Measurements from ENCODE around the gene WDR47. TPM values are rescaled to one million over a fixed set of nuclear protein-coding genes. Genes with fewer than 3 reads are reported as not detected.

WDR47 gene
- total and polyA plus RNA-seq, 7 experiments from 2014 or later = 3.9 to 15.4 (median 12.1) TPM

DNA sequence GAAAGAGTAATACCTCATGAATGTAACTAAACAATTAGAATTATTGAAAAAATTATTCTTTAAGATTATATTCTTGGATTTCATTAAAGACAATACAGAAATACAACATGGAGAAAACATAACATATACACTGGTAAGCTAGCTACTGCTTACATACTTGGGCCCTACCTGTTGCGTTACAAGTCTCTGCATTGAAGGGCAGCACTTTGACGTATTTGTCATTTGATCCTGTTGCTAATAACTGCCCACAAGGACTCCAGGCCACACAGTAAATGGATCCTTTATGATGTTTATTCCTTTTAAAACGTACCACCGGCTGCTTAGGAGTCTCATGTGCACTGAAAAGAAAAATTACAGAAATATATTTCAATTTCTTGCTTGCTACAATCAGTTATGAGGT is 58.8 kb downstream of the WDR47 start:
- Histone ChIP-seq H3K27ac (ENCODE audit: low read depth, low read length) (no peak overlapping the region), H3K9me3 (ENCODE audit: control insufficient read depth in 2 of 3, low read length in 3 of 3) (no peaks in the 10 kb centered on the region), H3K36me3 (ENCODE audit: control insufficient read depth in 2 of 3, insufficient read depth in 3 of 3, low read length in 3 of 3) (peaks cover 0 to 18% (median 0%) of the 10 kb centered on the region in 3 experiments), H3K27me3 (ENCODE audit: control insufficient read depth in 2 of 2, insufficient read depth in 2 of 2, low read length in 2 of 2) (no peaks in the 10 kb centered on the region), H3K4me1 (ENCODE audit: control insufficient read depth in 2 of 2, insufficient read depth in 2 of 2, low read length in 2 of 2) (no peaks in the 10 kb centered on the region), H3K4me3 (ENCODE audit: low read length) (no peak overlapping the region)
- no peak for ATAC-seq
- Mint-ChIP-seq H3K4me1 (no peaks in the 10 kb centered on the region), H3K36me3 (peaks cover 5 to 38% (median 26%) of the 10 kb centered on the region in 5 donors), H3K27me3 (no peaks in the 10 kb centered on the region), H3K9me3 (no peaks in the 10 kb centered on the region), H3K4me3 (no peak overlapping the region), H3K27ac (no peak overlapping the region)
- intact Hi-C loops (cut with micrococcal nuclease) = no loop called here
- ChIA-PET POLR2A (no interaction called here), CTCF (interaction anchor here (0.6 kb wide), 1 partner anchor 100 kb away, joined by 3 read pairs; no protein-coding TSS in a partner anchor)
- no peak for DNase-seq

DNA sequence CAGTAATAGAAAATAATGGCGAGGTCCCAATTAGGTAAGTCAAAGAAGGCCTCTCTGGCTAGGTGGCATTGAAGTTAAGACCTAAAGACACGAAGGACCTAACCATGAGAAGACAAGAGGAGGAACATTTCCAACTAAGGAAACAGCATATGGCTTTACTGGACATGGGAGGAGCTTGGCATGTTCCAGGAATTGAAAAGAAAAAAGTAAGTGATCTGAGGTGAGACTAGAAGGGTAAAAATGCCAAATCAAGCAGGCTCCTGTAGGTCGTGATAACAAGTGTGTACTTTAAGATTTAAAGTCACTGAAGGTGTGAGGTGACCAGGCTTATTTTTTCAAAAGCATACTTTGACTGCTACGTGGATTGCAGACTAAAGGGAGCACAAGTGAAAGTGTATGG is 65.2 kb downstream of the WDR47 start:
- intact Hi-C loops (cut with micrococcal nuclease) = no loop called here
- Histone ChIP-seq H3K4me1 (ENCODE audit: control insufficient read depth in 2 of 2, insufficient read depth in 2 of 2, low read length in 2 of 2) (no peaks in the 10 kb centered on the region), H3K27me3 (ENCODE audit: control insufficient read depth in 2 of 2, insufficient read depth in 2 of 2, low read length in 2 of 2) (no peaks in the 10 kb centered on the region), H3K4me3 (ENCODE audit: low read length) (no peak overlapping the region), H3K9me3 (ENCODE audit: control insufficient read depth in 2 of 3, low read length in 3 of 3) (no peaks in the 10 kb centered on the region), H3K36me3 (ENCODE audit: control insufficient read depth in 2 of 3, insufficient read depth in 3 of 3, low read length in 3 of 3) (peaks cover 0 to 10% (median 0%) of the 10 kb centered on the region in 3 experiments), H3K27ac (ENCODE audit: low read depth, low read length) (no peak overlapping the region)
- no peak for ATAC-seq
- Mint-ChIP-seq H3K9me3 (no peaks in the 10 kb centered on the region), H3K4me3 (no peak overlapping the region), H3K27me3 (no peaks in the 10 kb centered on the region), H3K27ac (no peak overlapping the region), H3K36me3 (peaks cover 6 to 52% (median 33%) of the 10 kb centered on the region in 5 donors), H3K4me1 (peaks cover 0 to 5% (median 0%) of the 10 kb centered on the region in 7 donors)
- CTCF ChIA-PET = interaction anchor here (0.5 kb wide), 1 partner anchor 60 kb away, joined by 3 read pairs; no protein-coding TSS in a partner anchor
- DNase-seq = no peak
- POLR2A ChIA-PET = no interaction called here

DNA sequence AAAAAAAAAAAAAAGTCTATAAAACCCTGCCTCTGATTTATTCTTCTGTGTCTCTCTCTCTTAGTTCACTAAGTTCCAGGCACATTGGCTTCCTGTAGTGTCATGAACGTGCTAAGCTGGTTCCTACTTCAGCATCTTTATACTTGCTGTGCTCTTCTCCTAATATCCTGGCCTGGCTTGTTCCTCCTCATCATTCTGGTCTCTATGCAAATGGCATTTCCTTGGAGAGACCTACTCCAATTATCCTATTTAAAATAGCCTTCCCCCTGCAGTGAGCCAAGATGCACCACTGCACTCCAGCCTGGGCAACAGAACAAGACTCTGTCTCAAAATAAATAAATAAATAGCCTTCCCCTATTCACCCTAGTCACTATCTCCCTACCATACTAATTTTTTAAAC is 69.0 kb downstream of the WDR47 start:
- no peak overlapping the region for H3K4me3 Mint-ChIP-seq
- no peaks in the 10 kb centered on the region for H3K9me3 Mint-ChIP-seq
- H3K27me3 Mint-ChIP-seq = no peaks in the 10 kb centered on the region
- Histone ChIP-seq H3K27me3 (ENCODE audit: control insufficient read depth in 2 of 2, insufficient read depth in 2 of 2, low read length in 2 of 2) (no peaks in the 10 kb centered on the region), H3K36me3 (ENCODE audit: control insufficient read depth in 2 of 3, insufficient read depth in 3 of 3, low read length in 3 of 3) (peaks cover 0 to 5% (median 0%) of the 10 kb centered on the region in 3 experiments), H3K4me3 (ENCODE audit: low read length) (no peak overlapping the region), H3K27ac (ENCODE audit: low read depth, low read length) (no peak overlapping the region), H3K4me1 (ENCODE audit: control insufficient read depth in 2 of 2, insufficient read depth in 2 of 2, low read length in 2 of 2) (no peaks in the 10 kb centered on the region), H3K9me3 (ENCODE audit: control insufficient read depth in 2 of 3, low read length in 3 of 3) (no peaks in the 10 kb centered on the region)
- intact Hi-C loops (cut with micrococcal nuclease) = no loop called here
- no peak for DNase-seq
- ChIA-PET CTCF (no interaction called here), POLR2A (no interaction called here)
- no peak for ATAC-seq
- H3K36me3 Mint-ChIP-seq = peaks cover 9 to 52% (median 35%) of the 10 kb centered on the region in 5 donors
- H3K4me1 Mint-ChIP-seq = peaks cover 0 to 5% (median 0%) of the 10 kb centered on the region in 7 donors
- H3K27ac Mint-ChIP-seq = no peak overlapping the region

- no peaks in the 10 kb centered on the region for H3K27me3 Mint-ChIP-seq
- ATAC-seq = no peak
These were observed 72.6 kb downstream of the WDR47 start for GRCh38 chr1:108969346-108969745.

GRCh38 chr1:108963052-108963686 is 78.7 kb downstream of the WDR47 start, which contains the start of gene CLCC1:
Gene CLCC1 (minus strand): TSS chr1:108963484. CDS start chr1:108950437, 13,047 bp downstream.
- DNase-seq (peak; percentile 78 to 92 (median 89)), ATAC-seq (peak; percentile 97)
- no peaks in the 10 kb centered on the region for H3K9me3 ChIP-seq (ENCODE audit: control insufficient read depth in 2 of 3, low read length in 3 of 3)
- peak within 1 kb of the TSS; percentile 87 to 94 (median 90) for H3K4me3 Mint-ChIP-seq
- H3K4me3 ChIP-seq (ENCODE audit: low read length) = peak within 1 kb of the TSS; percentile 76
- POLR2A ChIA-PET = interaction anchor here (0.6 to 2.7 kb wide), 13 partner anchors 8 to 1073 kb away, joined by 3 to 13 read pairs (median 5); partner anchors contain the start of genes PRPF38B, TAF13 and WDR47
- CTCF ChIA-PET = interaction anchor here (0.6 kb wide), 2 partner anchors 76 to 883 kb away, joined by 3 read pairs; no protein-coding TSS in a partner anchor
- peak within 1 kb of the TSS; percentile 85 for H3K27ac ChIP-seq (ENCODE audit: low read depth, low read length)
- H3K36me3 ChIP-seq (ENCODE audit: control insufficient read depth in 2 of 3, insufficient read depth in 3 of 3, low read length in 3 of 3) = no peaks in the 10 kb centered on the region
- peaks cover 21 to 48% (median 37%) of the 10 kb centered on the region in 7 donors for H3K4me1 Mint-ChIP-seq
- H3K9me3 Mint-ChIP-seq = peaks cover 0 to 2% (median 0%) of the 10 kb centered on the region in 11 donors
- peaks cover 0 to 15% (median 0%) of the 10 kb centered on the region in 5 donors for H3K27me3 Mint-ChIP-seq
- peaks cover 11 to 16% of the 10 kb centered on the region in 2 donors for H3K4me1 ChIP-seq (ENCODE audit: control insufficient read depth in 2 of 2, insufficient read depth in 2 of 2, low read length in 2 of 2)
- peak within 1 kb of the TSS; percentile 78 to 97 (median 92) for H3K27ac Mint-ChIP-seq
- intact Hi-C loops (cut with micrococcal nuclease) = loop anchor here (1.0 to 10.0 kb wide), 19 partner anchors 79 to 1376 kb away; partner anchors contain the start of genes PRPF38B (in 2 of the 2), PSMA5 (in 2 of the 2), STRIP1 (in 2 of the 2) and STXBP3 (in 2 of the 2)
- no peaks in the 10 kb centered on the region for H3K27me3 ChIP-seq (ENCODE audit: control insufficient read depth in 2 of 2, insufficient read depth in 2 of 2, low read length in 2 of 2)
- H3K36me3 Mint-ChIP-seq = peaks cover 0 to 22% (median 20%) of the 10 kb centered on the region in 5 donors

More at GRCh38 chr1:108969346-108969745, 72.6 kb downstream of the WDR47 start:
- ChIA-PET CTCF (no interaction called here), POLR2A (no interaction called here)
- no peak for DNase-seq
- intact Hi-C loops (cut with micrococcal nuclease) = loop anchor here (10.0 kb wide), 4 partner anchors 315 to 1065 kb away; partner anchors contain the start of genes AMIGO1 (in 1 of the 2), PSMA5 (in 1 of the 2), PSRC1 (in 1 of the 2) and STRIP1 (in 1 of the 2)
- H3K27ac ChIP-seq (ENCODE audit: low read depth, low read length) = no peak overlapping the region
- Mint-ChIP-seq H3K9me3 (no peaks in the 10 kb centered on the region), H3K36me3 (peaks cover 9 to 39% (median 28%) of the 10 kb centered on the region in 5 donors), H3K27ac (no peak overlapping the region), H3K4me3 (no peak overlapping the region), H3K4me1 (peaks cover 0 to 2% (median under 1%) of the 10 kb centered on the region in 7 donors)
- peaks cover 0 to 5% (median 0%) of the 10 kb centered on the region in 3 experiments for H3K36me3 ChIP-seq (ENCODE audit: control insufficient read depth in 2 of 3, insufficient read depth in 3 of 3, low read length in 3 of 3)
- H3K9me3 ChIP-seq (ENCODE audit: control insufficient read depth in 2 of 3, low read length in 3 of 3) = no peaks in the 10 kb centered on the region
- no peak overlapping the region for H3K4me3 ChIP-seq (ENCODE audit: low read length)
- no peaks in the 10 kb centered on the region for H3K4me1 ChIP-seq (ENCODE audit: control insufficient read depth in 2 of 2, insufficient read depth in 2 of 2, low read length in 2 of 2)
- no peaks in the 10 kb centered on the region for H3K27me3 ChIP-seq (ENCODE audit: control insufficient read depth in 2 of 2, insufficient read depth in 2 of 2, low read length in 2 of 2)

GRCh38 chr1:108962681-108963051 is 79.2 kb downstream of the WDR47 start:
- H3K4me3 ChIP-seq (ENCODE audit: low read length) = peak overlapping the region; percentile 76
- no peaks in the 10 kb centered on the region for H3K36me3 ChIP-seq (ENCODE audit: control insufficient read depth in 2 of 3, insufficient read depth in 3 of 3, low read length in 3 of 3)
- ATAC-seq = no peak
- H3K27ac ChIP-seq (ENCODE audit: low read depth, low read length) = peak overlapping the region; percentile 85
- Mint-ChIP-seq H3K36me3 (peaks cover 0 to 23% (median 21%) of the 10 kb centered on the region in 5 donors), H3K4me1 (peaks cover 24 to 53% (median 42%) of the 10 kb centered on the region in 7 donors), H3K4me3 (peak overlapping the region; percentile 80 to 94 (median 89)), H3K27ac (peak overlapping the region in 8 of 9 donors; percentile 28 to 96 (median 86)), H3K27me3 (peaks cover 0 to 18% (median 0%) of the 10 kb centered on the region in 5 donors), H3K9me3 (peaks cover 0 to 2% (median 0%) of the 10 kb centered on the region in 11 donors)
- H3K9me3 ChIP-seq (ENCODE audit: control insufficient read depth in 2 of 3, low read length in 3 of 3) = no peaks in the 10 kb centered on the region
- intact Hi-C loops (cut with micrococcal nuclease) = loop anchor here (1.0 to 10.0 kb wide), 19 partner anchors 80 to 1376 kb away; partner anchors contain the start of genes PRPF38B (in 2 of the 2), PSMA5 (in 2 of the 2), STRIP1 (in 2 of the 2) and STXBP3 (in 2 of the 2)
- peak in 4 of 9 donors; percentile 15 to 39 (median 26) for DNase-seq
- H3K27me3 ChIP-seq (ENCODE audit: control insufficient read depth in 2 of 2, insufficient read depth in 2 of 2, low read length in 2 of 2) = no peaks in the 10 kb centered on the region
- peaks cover 16 to 21% of the 10 kb centered on the region in 2 donors for H3K4me1 ChIP-seq (ENCODE audit: control insufficient read depth in 2 of 2, insufficient read depth in 2 of 2, low read length in 2 of 2)
- POLR2A ChIA-PET = interaction anchor here (0.7 to 2.7 kb wide), 11 partner anchors 8 to 1073 kb away, joined by 3 to 13 read pairs (median 6); partner anchors contain the start of genes PRPF38B, TAF13 and WDR47
- CTCF ChIA-PET = interaction anchor here (0.6 kb wide), 2 partner anchors 77 to 883 kb away, joined by 3 read pairs; no protein-coding TSS in a partner anchor
